ENCODE data around the gene JPT2.

- TF ChIP-seq CTCF (IDR thresholded peaks at IDR 0.05; ENCODE audit: poor library complexity) (no peak), EZH2 (IDR thresholded peaks at IDR 0.05; ENCODE audit: borderline replicate concordance) (no peak), EZH2phosphoT487 (IDR thresholded peaks at IDR 0.05; ENCODE audit: low read depth, severe bottlenecking, unreplicated experiment) (no peak)
These were observed 15.5 kb upstream of the JPT2 start for GRCh38 chr16:1662543-1662942.

Data from hepatocyte (in vitro differentiated cells).